ENCODE data around the gene GYG2.
"Not testable (repeated sequence)": the region's sequence is repeated elsewhere in the genome, so short reads cannot be mapped to it uniquely, and the experiment has no call there.

Gene GYG2

GRCh38 chrX:2910109-2910508 lies 81.4 kb downstream of the GYG2 start:
- no peak for DNase-seq

DNA sequence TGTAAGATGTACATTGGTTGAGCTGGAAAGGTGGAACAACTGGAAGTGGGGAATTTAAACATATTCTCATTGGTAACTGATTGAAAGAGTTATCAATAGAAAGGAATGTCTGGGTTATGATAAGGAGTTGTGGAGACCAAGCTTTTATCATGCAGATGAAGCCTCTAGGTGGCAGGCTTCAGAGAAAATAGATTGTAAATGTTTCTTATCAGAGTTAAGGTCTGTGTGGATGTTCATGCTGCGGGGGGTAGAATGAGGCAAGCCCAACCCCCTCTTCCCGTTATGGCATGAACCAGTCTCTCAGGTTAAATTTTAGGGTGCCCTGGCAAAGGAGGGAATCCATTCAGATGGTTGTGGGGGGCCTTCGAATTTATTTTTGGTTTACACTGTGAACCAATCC lies 84.4 kb downstream of the GYG2 start:
- no peak for DNase-seq

- DNase-seq = no peak
Observed at GRCh38 chrX:2917767-2918166, 89.0 kb downstream of the GYG2 start.

DNA sequence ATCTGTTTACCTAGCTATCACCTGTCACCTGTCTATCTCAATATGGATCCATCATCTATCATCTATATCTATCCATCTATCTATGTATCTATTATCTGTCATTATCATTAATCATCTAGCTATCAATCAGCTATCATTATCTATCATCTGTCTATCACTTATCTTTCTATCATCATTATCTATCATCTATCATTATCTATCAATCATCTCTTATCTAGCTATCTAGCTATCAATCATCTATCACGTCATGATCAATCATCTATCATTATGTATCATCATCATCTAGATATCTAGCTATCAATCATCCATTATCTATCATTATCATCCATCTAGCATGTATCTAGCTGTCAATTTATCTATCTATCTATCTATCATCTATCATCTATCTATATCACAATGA lies 92.5 kb downstream of the GYG2 start:
- DNase-seq = no peak

DNA sequence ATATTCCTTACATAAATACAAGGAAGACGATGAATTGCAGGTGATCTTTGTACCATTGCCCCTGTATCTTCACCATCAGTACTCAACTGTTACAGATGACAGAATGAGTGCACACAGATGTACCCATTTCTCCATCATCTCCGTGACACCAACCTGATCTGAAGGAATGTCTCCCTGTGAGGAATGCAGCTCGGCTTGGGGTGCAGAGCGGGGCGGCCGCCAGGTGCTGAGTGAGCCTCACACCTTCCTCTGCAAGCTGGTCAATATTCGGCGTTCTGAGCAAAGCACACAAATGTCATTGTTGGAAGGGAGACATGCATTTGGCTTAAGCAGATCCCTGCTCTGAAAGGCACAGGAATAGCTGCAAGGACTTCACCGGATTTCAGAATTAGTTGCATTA lies 93.0 kb downstream of the GYG2 start:
- no peak for DNase-seq

- no peak for DNase-seq
Observed at GRCh38 chrX:2924151-2924550, 95.4 kb downstream of the GYG2 start.

- DNase-seq = not testable (repeated sequence)
Observed at GRCh38 chrX:2926255-2926654, 97.5 kb downstream of the GYG2 start.

DNA sequence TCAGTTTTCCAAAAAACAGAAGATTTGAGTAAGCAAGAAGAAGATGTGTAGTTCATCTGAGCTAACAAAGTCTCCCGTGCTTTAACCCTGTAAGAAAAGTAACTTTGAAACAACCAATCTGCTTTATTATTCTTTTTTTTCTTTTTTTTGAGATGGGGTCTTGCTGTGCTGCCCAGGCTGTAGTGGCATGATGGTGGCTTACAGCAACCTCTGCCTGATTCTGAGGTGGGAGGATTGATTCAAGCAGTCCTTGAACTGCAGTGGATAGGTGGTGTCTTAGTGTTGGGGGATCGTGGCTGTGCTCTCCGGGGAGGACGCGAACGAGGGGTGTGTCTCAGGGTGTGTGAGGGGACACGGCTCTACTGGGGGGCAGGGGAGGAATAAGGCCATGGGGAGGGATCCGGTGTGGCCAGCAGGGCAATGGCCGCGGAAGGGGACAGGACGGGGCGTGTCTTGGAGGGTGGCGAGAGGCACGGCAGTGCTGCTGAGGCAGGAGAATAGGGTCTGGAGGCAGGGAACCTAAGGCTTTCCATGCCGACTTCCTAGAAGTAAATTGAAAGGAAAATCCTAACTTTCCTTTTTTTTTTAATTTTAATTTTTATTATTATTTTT lies 98.0 kb downstream of the GYG2 start:
- DNase-seq = no peak

DNA sequence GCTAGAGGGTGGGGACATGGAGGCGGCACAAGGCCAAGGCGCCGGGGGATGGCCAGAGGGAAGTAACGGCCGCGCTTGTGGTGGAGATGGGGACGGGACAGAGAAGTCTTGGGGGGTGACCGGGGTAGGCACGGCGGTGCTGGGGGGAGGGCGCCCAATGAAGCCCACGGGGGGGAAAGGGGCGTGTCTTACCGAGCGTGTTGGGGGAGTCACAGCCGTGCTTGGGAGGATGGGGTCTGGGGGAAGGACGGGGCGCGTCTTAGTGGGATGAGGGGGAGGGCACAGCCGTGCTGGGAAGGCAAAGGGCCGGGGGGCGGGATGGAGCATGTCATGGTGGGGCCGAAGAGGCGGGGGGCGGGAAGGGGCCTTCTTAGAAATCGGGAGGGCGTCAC lies 99.5 kb downstream of the GYG2 start:
- peak; percentile 81 for DNase-seq

DNA sequence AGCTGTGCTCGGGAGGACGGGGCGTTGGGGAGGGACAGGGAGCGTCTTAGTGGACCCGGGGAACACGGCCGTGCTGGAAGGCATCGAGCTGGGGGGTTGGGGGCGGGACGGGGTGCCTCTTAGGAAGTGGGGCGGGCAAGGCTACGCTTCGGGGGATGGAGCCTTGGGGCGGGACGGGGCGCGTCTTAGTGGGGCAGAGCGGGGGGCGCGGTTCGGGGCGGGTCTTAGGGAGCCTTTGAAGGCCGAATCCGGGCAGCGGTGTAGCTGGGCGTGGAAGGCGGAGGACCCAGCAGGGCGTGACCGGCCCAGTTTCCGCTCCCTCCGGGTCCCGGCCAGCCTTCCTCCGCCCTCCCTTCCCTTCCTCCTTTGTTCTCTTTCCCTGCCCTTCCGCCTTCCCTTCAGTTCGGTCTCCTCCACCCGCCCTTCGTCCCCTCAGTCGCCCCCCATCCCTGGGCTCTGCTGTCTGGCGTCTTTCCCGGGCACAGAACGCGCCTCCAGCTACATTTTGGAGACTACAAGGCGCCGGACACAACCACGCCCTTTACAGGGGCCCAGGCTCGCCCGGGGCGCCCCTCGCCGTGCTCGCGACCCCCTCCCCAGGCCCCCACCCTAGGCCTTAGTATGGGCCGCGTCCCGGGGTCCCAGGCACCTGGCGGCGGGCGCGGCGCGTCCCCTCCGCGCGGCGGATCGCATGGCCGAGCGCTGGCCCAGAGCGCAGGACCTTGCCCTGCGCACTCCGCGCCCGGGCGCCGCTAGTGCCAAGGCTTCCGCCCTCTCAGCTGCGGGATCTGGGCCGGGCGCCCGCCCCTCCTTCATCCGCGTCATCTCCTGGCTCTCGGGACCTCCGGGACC lies 100.1 kb downstream of the GYG2 start, which contains the start of gene ARSD:
Gene ARSD (minus strand): TSS at position 757 of the 852 bp plus-strand sequence. CDS start 64 bp downstream, at position 693.
- DNase-seq = peak; percentile 92

DNA sequence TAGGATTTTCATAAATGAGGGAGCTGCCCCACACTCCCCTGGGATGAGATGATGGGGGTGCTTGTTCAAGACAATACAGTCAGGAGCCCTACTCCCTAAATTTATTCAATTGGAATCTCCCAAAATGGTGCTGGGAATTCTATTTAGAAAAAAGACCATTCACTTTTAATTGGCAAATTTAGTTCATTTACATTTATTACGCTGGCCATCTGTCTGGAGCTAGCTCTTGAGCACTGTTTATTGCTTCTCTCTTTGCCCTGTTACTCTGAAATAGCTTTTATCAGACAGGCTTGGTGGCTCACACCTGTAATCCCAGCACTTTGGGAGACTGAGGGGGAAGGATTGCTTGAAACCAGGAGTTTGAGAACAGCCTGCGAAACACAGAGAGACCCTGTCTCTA lies 102.4 kb downstream of the GYG2 start:
- no peak for DNase-seq

DNA sequence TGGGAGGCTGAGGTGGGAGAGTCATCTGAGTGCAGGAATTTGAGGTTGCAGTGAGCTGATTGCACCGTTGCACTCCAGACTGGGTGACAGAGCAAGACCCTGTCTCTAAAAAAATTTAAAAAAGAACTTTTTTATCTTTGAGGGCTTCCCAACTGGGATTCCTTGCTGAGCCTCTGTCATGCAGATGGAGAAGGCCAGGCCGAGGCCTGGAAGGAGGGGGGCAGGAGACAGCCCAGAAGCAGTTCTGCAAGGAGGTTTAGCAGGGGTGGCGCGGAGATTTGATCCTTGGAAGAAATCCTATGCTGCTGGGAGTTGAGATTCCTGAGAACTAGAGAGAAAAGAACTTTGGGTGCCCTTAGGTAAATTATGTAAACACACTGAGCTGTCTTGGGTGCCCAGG lies 102.9 kb downstream of the GYG2 start:
- no peak for DNase-seq

Data from fibroblast of skin of right biceps (primary cell).